Hematopoietic multipotent progenitor cell treated with erythropoietin and hydrocortisone succinate and interleukin-3 and kit ligand, for 8 days (in vitro differentiated cells): ENCODE measurements around the gene PI4KB.
A peak's percentile ranks its signal among the peaks of the same experiment; 100 is the strongest.

Experiments used
- DNase-seq: peaks from one replicate; pipeline ENCODE4 v3.0.0-alpha.2; 2015

The PI4KB gene

DNA sequence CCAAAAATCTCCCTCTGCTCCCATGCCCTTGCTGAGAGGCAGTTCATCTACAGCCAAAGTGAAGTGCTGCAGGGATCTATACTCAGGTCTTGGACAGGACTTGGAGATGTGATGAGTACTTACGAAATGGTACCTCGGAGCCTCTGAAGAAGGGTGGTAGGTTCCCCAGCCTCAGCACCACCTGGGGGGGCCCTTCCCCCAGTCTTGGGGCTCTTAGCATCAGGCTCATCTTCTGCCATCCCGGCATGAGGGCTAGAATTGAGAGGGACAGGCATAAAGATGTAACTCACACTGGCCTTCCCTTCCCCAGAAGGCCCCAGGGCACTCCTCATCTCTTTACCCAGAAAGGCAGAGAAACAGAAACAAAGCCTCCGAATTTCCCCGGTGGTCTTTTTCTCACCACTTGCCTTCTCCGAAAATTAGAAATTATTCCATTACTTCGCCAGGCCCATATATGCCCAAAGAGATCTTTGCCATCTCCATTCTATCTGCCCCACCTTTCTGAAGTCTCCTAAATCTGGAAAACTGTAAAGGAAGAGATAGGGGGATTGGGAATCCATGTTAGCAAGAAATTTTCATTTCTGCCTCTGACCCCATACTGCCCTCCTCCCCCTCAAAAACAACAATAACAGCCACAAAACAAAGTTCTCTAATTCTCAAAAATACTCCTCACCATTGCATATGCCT, 19.0 kb upstream of the PI4KB start:
- DNase-seq: peak; percentile 31

DNA sequence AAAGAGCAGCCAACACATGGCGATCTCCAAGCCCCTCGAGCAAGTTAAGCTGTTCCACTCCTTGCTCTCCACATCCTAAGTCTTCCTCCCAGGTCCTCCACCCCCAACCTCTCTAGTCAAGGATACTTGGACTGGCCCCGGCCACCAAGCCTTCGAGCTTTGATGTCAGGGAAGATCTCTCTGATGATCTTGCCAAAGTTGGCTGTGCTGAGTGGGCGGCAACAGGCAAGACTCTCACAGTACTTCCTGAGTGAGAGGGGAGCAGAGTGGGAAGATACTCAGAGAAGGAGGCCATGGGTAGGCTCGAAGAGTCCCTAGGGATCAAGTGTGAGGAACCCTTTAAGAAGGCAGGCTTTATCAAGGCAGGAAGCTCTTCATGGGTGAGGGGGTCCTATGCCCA, 17.1 kb upstream of the PI4KB start:
- DNase-seq: no peak

DNA sequence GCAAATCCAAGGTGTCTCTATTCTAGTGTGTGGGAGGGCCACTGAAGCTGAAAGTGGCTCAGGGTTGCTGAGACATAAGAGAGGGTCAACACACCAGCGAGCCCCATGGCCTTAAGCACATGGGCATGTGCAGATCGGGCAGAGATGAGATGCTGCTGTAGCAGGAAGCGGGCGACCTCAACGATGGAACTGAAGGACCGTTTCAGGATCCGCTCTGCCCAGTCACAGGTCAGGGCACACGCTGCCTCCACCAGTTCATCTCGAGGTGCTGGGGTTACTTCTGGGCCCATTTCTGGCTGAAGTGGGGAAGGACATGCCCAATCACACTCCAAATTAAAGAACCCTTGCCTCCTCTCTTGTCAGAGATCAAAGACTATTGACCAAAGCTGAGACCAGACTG, 16.4 kb upstream of the PI4KB start:
- no peak for DNase-seq

DNA sequence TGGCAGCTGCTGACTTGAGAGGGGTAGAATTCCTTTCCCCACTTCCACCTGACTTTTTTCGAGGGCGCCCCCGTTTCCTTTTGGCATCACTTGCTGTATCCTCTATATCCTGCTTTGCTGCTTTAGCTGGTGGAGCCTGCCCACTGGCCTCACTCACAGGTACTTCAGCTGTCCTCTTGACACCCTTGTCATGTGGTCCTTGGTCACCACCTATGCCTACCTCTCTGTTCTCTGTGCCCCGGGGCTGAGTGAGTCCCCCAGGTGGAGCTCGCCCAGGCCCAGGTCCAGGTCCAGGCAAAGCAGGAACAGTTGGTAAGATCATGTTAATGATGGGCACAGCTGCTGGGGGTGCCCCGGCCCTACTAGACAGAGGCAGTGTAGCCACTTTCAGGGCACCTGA, 15.4 kb upstream of the PI4KB start:
- DNase-seq: no peak

DNA sequence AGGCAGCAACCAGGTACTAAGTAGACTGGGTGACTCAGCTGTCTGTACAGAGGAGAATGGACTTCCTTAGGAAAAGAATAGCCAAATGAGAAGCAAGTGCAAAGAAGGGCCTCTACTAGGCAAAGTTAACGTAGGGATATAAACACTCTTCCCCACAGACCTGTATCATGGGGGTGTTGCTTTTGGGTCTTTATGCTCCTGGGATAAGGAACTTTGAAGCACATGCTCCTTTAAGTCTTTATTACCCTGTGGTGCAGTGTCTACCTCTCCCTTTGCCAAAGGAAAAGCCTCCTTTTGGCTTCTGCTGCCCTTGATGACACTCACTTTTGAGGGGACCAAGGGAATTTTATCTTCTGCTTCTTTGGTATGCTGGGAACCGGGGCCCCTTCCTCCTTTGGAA, 14.8 kb upstream of the PI4KB start:
- no peak for DNase-seq

DNA sequence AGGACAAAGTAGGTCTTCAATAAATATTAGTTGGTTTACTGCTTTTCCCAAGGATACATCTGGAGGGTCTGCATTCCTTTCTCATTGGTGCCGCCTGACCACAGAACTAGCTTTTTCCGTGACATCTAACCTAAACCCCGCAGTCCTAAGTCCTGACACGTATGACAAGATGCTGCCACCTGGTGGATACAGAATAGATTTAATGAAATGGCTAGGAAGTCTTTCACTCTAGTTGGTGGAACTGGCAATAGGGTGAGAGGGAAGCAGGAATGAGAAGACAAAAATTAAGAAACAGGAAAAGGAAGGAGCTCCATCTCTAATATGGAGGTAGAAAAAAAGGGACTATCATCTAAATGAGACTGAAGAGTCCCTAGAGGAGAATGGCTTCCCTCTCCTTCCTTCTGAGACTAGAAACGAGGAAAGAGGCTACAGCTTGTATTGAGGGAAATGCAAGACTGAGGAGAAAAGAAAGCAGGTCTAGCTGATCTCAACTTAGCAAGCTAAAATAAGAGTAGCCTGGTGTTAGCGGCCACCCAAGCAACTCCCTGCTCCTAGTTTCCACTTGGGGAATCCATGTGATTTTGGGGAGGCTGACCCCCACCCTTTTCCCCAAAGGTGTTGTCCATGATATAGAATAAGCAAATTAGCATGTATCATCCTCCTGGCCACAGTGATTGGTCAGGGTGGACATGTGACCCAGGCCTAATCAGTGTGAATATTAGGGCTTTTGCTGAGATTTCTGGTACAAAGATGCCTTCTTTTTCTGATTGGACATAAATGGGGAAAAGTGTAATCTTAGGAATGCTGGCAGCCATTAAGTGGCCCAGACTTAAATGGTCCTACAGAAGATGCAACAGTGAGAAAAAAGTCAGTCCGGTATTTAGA, 13.9 kb upstream of the PI4KB start:
- DNase-seq: peak; percentile 90

DNA sequence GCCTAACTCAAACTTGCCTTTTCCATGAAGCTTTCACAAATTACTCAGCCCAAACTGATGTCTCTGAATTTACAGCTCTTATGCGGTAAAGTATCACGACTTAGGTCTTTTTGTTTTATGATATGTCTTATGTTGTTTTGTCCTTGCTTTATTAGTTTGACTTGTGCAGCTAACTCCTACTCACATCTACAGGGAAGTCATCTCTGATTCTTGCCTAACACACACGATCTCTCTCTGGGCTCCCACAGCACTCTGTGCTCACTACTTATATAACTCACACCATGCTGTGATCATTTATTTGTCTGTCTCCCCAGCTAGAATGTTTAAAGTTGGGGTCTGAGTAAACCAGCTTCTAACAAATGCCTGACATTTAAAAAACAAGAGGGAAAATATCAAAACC, 9.3 kb upstream of the PI4KB start:
- no peak for DNase-seq

DNA sequence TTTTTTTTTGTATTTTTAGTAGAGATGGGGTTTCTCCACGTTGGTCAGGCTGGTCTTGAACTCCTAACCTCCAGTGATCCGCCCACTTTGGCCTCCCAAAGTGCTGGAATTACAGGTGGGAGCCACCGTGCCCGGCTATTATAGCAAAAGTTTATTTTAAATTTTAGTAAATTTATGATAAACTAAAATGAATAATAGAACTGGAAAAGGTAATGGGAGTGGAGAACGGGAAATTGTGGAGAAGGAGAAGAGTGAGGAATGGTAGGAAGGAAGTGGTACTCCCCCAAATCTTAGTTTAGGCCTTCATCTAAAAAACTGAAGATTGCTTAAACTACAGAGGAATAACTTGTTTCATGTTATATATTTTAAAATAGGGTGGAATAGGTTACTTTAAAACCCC, 7.6 kb upstream of the PI4KB start:
- no peak for DNase-seq

DNA sequence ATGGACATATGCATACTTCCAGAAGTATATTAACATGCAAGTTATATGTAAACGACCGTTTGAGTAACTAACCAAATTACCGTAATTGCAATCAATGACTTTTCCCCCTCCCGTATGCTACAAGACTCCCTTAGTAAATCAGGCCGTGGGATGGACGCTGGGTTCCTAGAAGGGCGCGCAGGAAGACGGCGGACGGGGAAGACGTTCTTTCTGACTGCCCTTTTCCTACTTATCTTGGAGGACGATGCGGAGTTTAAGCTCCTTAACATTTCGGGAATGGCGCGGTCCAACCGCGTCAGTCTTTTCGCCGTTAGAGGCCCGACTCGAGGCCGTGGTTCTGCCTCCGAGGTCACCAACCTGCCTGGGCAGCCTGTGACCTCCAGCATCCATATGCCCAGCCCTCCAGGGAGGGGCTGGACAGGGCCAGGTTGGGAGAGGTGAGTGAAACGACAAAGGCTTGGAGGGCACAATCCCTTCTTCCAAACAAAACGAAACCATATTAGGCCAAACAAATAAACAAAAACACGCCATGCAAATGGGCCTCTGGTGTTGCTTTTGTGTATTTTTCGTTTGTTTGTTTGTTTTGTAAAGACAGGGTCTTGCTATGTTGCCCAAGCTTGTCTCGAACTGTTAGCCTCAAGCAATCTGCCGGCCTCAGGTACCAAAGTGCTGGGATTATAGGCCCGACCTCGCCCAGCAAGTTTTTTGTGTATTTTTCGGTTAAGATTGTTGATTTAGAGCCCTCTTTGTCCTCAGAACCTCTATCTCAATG, 873 bp upstream of the PI4KB start:
- DNase-seq: no peak

DNA sequence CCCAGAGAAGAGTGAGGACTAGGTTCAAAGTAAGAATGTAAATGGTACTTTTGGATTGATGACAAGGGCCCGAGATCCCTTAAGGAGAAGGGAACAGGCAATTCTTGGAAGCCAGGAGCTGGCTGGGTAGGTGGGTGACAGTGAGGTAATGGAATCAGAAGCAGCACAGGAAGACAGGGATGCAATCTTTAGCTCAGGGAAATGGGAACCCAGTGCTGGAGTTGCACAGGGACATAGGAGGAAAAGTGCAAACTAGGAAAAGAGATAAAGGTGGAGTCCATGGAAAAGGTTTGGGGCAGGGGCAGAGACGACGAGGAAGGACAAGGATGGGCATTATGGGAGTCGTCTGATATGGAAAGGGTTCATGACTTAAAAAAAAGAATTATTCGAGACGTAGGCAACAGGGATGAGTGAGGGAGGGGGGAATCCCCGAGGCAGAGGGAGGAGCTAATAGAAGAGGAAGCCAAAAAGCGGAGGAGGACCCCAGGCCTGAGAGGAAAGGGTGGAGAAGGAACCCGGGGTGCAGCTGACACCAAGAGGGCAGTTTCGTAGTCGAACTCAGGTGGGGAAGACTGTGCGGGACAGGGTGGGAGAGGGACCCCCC, 495 bp downstream of the PI4KB start:
- peak; percentile 71 for DNase-seq

DNA sequence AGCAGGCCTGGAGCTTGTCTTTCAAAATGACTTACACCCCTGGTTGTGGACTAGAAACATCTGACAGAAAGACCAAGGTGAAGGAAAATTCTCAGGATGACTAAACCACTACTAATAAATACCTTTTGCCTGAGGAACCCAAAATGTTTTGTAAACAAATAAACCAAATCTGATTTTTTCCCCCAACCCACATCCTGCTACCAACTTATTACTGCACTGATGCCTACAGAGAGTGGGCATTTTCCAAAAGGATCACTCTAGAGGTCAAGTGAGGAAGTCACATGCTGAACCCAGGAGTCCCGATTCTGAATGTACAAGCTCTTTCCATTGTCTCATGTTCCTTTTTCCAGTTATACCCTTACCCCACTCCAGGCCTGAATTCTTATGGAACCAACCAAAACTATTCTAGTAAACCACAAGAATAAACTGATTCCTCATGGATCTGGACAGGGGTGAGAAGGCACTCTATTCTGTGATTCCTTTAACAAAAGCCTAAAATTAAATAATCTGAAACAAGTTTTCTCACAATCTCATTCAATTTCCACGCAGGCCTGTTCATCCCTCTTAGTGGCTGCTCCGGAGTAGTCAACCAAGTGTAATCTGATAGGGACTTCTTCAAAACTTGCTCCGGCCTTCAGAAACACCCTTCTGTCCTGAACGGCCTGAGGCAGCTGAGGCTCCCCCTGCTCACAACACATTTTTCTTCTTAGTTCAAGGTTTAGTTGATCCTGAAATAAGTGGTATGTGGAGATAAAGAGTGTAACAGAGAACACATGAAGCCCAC, 1.4 kb downstream of the PI4KB start:
- DNase-seq: no peak

DNA sequence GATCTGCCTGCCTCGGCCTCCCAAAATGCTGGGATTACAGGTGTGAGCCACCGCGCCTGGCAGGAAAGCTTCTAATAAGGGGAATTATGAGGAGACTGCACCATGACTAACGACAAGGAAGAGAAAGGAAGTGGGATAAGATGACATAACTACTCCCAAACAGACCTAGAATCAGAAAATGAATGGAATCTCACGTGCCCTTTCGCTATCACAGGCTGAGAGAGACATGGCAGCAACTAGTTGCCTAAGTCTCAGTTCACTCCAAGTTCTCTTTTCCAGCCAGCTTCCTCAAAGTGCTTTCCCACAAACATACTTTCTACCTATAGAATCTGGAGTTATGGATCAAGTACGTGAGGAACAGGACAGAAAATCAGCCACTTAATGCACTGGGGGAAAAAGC, 2.0 kb downstream of the PI4KB start:
- DNase-seq: no peak

DNA sequence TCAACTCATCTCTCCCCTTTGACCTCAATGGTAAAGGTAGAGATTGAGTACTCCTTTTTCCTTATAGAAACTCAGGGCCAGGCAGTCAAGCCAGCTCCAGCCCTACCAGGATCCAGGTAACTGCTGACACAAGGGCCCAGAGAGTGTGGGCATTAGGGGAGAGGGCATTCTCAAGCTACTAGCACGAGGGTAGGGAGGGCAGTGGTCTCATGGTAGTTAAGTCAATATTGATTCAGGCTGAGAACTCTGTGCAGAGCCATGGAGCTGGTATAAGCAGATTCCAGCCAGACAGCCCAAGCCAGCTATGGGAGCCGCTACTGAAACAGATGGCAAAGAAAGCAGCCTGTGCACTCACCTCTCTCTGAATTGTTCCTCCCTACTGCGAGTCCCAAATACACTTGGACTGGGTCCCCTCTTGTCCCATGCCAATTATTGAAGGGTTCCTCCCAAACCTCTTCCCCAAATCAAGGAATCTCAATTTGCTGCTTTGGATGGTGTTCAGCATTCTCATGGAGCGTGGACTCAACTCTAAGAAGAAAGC, 2.8 kb downstream of the PI4KB start:
- DNase-seq: no peak

DNA sequence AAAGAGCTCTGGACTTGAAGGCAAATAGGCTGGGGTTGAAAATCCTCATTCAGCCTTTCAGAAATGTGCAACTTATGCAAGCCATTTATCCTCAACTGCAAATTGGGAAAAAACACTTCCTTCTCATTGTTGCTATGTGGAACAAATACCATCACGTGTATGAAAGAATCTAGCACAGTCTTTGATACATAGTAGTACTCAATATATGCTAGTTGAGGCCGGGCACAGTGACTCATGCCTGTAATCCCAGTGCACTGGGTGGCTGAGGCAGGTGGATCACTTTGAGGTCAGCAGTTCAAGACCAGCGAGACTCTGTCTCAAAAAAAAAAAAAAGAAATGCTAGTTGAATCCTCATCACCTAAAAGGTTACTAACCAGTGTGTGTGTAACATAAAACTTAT, 8.2 kb downstream of the PI4KB start:
- DNase-seq: no peak

DNA sequence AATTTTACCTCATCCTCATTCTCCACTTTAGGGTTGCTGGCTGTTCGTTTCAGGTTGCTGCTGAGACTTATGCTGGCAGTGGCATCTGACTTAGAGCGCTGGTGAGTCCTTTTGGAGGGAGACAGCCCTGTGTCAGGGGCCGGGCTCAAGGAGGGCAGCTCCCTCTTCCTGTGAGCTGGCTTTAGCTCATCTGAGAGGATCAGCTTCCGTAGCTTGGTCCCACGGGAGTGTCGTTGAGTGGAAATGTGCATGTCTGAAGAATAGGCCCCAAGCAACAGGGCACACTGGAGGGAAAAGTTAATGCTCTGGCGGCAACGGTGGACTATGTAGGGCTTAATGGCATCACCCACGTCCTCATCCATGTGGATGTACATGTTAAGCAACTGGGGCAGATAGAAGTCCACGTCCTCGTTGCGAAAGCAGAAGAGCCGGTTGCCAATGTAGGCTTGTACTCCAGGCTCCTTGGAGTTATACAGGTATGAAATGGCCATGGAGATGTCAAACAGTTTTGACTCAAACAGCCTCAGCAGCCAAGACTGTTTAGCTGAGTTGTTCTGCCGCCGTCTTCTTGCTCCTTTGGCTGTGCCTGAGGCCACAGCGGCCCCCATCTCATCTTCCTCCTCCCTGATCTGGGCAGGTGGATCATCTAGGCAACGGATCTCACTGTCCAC, 11.5 kb downstream of the PI4KB start:
- no peak for DNase-seq

DNA sequence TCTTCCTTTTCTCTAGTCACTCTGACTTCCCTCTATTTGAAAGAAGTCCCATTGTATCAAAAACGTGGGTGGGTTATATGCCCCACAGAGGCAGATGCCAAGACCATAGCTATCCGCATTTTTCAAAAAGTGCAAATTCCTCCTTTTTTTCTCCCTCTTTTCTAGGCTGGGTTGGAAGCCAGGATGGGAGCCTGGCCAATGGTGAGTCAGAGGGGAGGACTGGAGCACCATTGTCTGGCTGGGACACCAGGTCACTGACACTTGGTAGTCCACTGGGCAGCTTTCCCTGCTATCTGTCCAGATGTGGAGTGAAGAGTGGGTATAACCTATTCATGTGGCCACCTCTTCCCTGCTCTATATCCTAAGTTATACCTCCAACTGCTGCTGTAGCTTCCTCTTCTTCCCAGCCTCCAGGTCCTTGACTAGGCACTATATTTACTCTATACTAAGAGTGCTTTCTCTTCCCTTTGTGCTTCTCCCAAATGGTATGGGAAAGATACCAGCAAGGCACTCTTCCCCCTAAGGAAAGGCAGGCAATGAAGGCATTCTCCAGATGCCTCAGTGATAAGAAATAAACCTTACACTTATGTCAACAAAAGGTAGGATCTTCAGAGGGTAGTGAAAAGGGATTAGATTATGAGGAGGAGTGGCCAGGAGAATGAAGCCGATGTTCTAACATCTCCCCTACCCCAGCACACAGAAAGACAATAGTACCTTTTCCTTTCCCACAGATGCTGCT, 12.9 kb downstream of the PI4KB start:
- DNase-seq: no peak

DNA sequence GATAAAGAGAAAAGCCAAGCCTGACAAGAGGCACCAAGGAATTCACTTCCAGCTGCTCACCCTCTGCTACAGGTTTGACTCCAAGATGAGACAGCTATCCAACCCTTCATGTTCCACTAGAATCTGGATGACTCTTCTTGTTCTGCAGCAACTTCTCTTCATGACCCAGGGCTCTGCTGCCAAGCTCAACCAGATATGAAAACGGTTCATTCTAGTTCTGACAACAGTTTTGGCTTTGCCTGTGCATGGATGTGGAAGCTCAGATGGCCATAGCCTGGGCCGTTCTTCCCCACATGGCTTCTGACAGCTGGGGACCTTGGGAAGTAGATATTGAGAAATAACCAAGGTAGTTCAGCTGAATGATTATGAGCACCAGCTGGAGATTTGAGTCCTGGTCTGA, 13.7 kb downstream of the PI4KB start:
- DNase-seq: no peak

DNA sequence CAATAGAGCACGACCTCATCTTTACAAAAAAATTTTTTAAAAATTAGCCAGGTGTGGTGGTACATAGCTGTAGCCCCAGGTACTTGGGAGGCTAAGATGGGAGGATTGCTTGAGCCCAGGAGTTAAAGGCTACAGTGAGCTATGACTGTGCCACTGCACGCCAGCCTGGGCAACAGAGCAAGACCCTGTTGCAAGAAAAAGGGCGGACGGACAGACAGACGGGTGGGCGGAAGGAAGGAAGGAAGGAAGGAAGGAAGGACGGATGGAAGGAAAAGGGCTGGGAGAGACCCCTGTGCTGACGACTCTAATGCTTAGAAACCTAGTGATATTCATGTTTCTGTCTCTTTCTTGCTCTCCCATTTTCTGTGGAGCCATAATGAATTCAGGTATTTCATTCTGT, 14.4 kb downstream of the PI4KB start:
- DNase-seq: no peak

DNA sequence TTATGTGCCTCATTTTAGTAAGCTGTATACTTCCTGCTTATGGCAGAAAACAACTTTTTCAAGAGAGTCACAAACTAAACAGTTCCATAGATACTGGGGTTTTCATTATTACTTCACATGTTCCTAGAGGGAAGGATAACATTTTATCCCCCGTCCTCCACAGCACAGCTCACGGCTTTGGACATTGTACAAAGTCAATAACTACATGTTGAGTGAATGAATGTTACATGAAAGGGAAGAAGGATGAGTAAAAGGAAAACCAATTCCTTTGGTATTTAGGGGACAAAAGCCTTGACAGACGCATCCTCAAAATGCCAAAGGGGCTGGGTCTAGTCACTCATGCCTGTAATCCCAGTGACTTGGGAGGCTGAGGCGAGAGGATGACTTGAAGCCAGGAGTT, 14.8 kb downstream of the PI4KB start:
- DNase-seq: no peak

DNA sequence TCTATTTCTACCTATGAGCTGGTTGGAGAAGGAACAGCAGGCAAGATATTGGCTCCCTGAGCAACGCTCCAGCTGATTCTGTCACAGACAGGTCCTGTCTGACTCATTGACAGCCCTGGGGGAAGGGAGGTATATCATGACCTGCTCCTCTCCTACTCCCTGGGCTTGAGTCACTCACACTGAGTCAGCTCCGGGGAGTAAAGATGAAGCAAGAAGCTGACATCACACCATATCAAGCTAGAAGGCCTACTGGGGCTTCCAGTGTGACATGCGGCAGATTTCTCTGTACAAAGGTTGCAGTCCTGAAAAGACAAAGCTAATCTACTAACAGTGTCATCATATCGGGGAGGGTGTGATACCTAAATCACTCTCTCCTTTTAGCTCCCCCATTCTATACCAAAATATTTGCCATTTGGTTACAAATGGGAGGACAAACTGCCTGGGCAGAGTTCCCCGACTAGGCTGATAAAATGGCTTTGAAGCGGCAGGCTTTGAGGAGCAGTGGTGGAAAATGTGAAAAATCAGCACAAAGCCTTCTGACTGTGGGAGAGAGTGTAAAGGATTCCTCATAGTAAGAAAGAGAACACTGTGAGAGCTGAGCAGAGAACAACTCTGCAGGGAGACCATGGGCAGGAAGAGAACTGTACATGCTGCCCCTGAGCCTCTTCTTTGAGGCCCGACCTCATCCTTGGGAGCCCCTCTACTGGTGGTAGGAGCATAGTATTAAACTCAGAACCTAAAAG, 15.5 kb downstream of the PI4KB start:
- peak; percentile 72 for DNase-seq
